Astrocyte (in vitro differentiated cells and primary cell): ENCODE measurements around the gene EZH1. TPM values are rescaled to one million over a fixed set of nuclear protein-coding genes. Genes with fewer than 3 reads are reported as not detected.

ENCODE experiments used
- DNase-seq: peaks from one replicate; pipeline ENCODE4 v3.0.0-alpha.2; 2010; ENCODE audit warnings: low read depth
- FAIRE-seq: peaks from 2 replicates; lab custom pipeline; 2011; peaks lifted over from hg19 to GRCh38; lab: Jason Lieb, UNC
- H2AFZ ChIP-seq: 2 replicates; pipeline ENCODE4 v1.6.0; 2012; ENCODE audit warnings: low read depth, low read length, inconsistent platforms
- H3K27ac ChIP-seq: 2 replicates; pipeline ENCODE4 v1.5.1; 2011; ENCODE audit warnings: low read depth, low read length, inconsistent platforms
- H3K27me3 ChIP-seq: 2 replicates; pipeline ENCODE4 v1.6.0; 2011; ENCODE audit warnings: low read length, inconsistent platforms; ENCODE audit not compliant: insufficient read depth
- H3K36me3 ChIP-seq: 2 replicates; pipeline ENCODE4 v1.5.1; 2011; ENCODE audit warnings: low read length, inconsistent platforms; ENCODE audit not compliant: insufficient read depth
- H3K4me1 ChIP-seq: 2 replicates; pipeline ENCODE4 v1.5.1; 2011; ENCODE audit warnings: low read length, inconsistent platforms; ENCODE audit not compliant: insufficient read depth
- H3K4me2 ChIP-seq: 2 replicates; pipeline ENCODE4 v1.6.0; 2012; ENCODE audit warnings: low read length, inconsistent platforms
- H3K4me3 ChIP-seq: 2 replicates; pipeline ENCODE4 v1.5.1; 2011; ENCODE audit warnings: low read depth, mild to moderate bottlenecking, low read length, inconsistent platforms; ENCODE audit not compliant: insufficient read depth
- H3K79me2 ChIP-seq: 2 replicates; pipeline ENCODE4 v1.6.0; 2012; ENCODE audit warnings: mild to moderate bottlenecking, low read length, inconsistent platforms; ENCODE audit not compliant: insufficient read depth
- H3K9ac ChIP-seq: 2 replicates; pipeline ENCODE4 v1.6.0; 2012; ENCODE audit warnings: mild to moderate bottlenecking, low read length, inconsistent platforms
- H3K9me3 ChIP-seq: 2 replicates; pipeline ENCODE4 v1.5.1; 2012; ENCODE audit warnings: low read depth, mild to moderate bottlenecking, low read length, inconsistent platforms; ENCODE audit not compliant: insufficient read depth
- H4K20me1 ChIP-seq: 2 replicates; pipeline ENCODE4 v1.6.0; 2012; ENCODE audit warnings: low read length, inconsistent platforms; ENCODE audit not compliant: insufficient read depth
- H3K27ac Mint-ChIP-seq: one replicate; pipeline ENCODE4 v1.8.0; 2021; ENCODE audit warnings: mild to moderate bottlenecking, mixed read lengths; ENCODE audit not compliant: unreplicated experiment
- H3K27me3 Mint-ChIP-seq: one replicate; pipeline ENCODE4 v1.8.0; 2021; ENCODE audit warnings: low read depth, mixed read lengths; ENCODE audit not compliant: unreplicated experiment
- H3K36me3 Mint-ChIP-seq: one replicate; pipeline ENCODE4 v1.8.0; 2021; ENCODE audit warnings: low read depth, mixed read lengths; ENCODE audit not compliant: unreplicated experiment
- H3K4me1 Mint-ChIP-seq: one replicate; pipeline ENCODE4 v1.8.0; 2021; ENCODE audit warnings: low read depth, mixed read lengths; ENCODE audit not compliant: unreplicated experiment
- H3K4me3 Mint-ChIP-seq: one replicate; pipeline ENCODE4 v1.8.0; 2021; ENCODE audit warnings: mild to moderate bottlenecking, moderate library complexity, mixed read lengths; ENCODE audit not compliant: unreplicated experiment
- H3K9me3 Mint-ChIP-seq: one replicate; pipeline ENCODE4 v1.8.0; 2021; ENCODE audit warnings: mild to moderate bottlenecking, mixed read lengths; ENCODE audit not compliant: unreplicated experiment
- EZH2 ChIP-seq: IDR thresholded peaks from 2 replicates; pipeline ENCODE4 v1.6.1; 2012; ENCODE audit warnings: mild to moderate bottlenecking, low read length, inconsistent platforms; ENCODE audit not compliant: insufficient read depth
- total RNA-seq: library from RNA; stranded (reverse); gene quantifications from 2 replicates; pipeline ENCODE4 v1.2.1, GENCODE V29; 2021
- TF ChIP-seq, protein P1 (sequence below): IDR thresholded peaks from 2 replicates; pipeline ENCODE4 v1.5.1; 2011; ENCODE audit warnings: low read depth, mild to moderate bottlenecking, inconsistent platforms, low read length, moderate library complexity; ENCODE audit not compliant: insufficient read depth

EZH1 gene
- total RNA-seq, 1 donor from 2014 or later = 15.2 TPM

DNA sequence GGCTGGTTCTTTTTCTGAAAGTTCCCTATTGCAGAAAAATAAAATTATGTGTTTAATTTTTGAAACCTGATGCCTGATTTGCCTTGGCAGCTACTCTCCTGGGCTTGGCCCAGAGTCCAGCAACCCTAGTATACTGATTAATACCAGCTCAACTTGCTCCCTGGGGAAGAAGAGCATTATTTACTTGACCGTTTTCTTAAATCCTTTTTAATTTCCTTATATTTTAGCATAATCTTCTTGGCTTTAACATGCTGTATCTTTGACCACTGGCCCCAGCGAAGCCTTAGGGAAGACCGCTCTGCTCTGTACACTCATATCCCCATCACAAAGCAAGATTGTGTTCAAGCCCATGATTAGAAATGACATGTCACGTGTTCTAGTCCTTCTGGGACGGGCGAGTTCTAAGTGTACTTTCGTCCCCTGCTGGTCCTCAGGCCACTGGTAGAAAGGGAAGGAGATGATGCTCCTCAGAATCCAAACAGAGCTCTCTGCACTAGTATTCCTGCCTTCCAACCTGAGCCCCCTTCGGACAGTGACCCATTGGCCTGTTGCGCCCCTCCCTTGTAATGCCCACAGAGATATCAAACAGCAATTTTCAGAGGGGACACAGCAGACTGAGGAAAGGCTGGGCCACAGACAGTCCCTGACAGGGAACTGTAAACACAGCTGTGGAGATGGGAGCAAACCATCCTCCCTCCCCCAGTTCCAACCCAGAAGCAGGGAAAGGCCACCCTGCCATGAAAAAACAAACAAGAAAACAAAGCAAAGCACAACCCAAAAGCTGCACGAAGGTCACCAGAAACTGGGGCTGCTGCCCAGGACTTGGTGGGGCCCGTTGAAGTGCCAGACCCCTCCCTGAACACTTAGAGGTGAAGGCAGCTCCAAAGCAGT is 4.3 kb upstream of the EZH1 start:
- Histone ChIP-seq H3K27ac (no peak overlapping the region), H3K79me2 (peaks cover 3% of the 10 kb centered on the region), H4K20me1 (no peaks in the 10 kb centered on the region), H3K4me3 (no peak overlapping the region), H3K9me3 (peaks cover 3% of the 10 kb centered on the region), H3K9ac (no peak overlapping the region), H3K4me1 (peaks cover 6% of the 10 kb centered on the region), H2AFZ (no peak overlapping the region), H3K4me2 (no peak overlapping the region), H3K27me3 (peaks cover 7% of the 10 kb centered on the region), H3K36me3 (no peaks in the 10 kb centered on the region)
- peaks cover 11% of the 10 kb centered on the region for H3K27me3 Mint-ChIP-seq
- peaks cover 1% of the 10 kb centered on the region for H3K4me1 Mint-ChIP-seq
- no peak for TF ChIP-seq EZH2
- TF ChIP-seq, protein P1, sequence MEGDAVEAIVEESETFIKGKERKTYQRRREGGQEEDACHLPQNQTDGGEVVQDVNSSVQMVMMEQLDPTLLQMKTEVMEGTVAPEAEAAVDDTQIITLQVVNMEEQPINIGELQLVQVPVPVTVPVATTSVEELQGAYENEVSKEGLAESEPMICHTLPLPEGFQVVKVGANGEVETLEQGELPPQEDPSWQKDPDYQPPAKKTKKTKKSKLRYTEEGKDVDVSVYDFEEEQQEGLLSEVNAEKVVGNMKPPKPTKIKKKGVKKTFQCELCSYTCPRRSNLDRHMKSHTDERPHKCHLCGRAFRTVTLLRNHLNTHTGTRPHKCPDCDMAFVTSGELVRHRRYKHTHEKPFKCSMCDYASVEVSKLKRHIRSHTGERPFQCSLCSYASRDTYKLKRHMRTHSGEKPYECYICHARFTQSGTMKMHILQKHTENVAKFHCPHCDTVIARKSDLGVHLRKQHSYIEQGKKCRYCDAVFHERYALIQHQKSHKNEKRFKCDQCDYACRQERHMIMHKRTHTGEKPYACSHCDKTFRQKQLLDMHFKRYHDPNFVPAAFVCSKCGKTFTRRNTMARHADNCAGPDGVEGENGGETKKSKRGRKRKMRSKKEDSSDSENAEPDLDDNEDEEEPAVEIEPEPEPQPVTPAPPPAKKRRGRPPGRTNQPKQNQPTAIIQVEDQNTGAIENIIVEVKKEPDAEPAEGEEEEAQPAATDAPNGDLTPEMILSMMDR = no peak
- H3K36me3 Mint-ChIP-seq = no peaks in the 10 kb centered on the region
- H3K9me3 Mint-ChIP-seq = no peaks in the 10 kb centered on the region
- DNase-seq (no peak), FAIRE-seq (no peak)
- peak overlapping the region; percentile 55 for H3K4me3 Mint-ChIP-seq
- H3K27ac Mint-ChIP-seq = no peak overlapping the region

DNA sequence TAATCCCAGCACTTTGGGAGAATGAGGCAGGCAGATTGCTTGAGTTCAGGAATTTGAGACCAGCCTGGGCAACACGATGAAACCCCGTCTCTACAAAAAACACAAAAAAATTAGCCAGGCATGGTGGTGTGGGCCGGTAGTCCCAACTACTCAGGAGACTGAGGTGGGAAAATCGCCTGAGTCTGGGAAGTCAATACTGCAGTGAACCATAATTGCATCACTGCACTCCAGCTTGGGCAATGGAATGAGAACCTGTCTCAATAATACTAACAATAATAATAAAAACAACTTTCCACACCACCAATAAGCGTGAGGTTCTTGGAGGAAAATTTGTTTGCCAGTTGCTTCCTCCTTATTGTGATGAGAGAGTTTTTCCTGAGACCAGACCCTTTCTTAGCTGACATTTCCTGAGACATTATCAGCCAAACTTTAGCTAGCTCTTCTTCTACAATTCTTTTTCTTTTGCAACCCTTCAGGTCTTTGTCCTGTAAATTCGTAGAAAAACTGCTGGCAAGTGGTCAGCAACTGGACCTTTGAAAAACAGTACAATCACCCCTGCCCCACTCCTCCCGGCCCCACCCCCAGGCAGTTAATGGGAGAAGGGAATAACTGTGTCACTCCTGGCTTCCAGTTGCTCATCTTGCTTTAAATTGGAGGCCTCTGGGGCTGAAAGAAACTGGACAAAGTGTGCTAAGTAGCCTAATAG is 3.5 kb upstream of the EZH1 start:
- peaks cover 10% of the 10 kb centered on the region for H3K4me1 ChIP-seq
- no peak overlapping the region for H3K4me2 ChIP-seq
- peaks cover 5% of the 10 kb centered on the region for H3K4me1 Mint-ChIP-seq
- H3K27me3 ChIP-seq = peaks cover 7% of the 10 kb centered on the region
- H4K20me1 ChIP-seq = no peaks in the 10 kb centered on the region
- no peak for TF ChIP-seq EZH2
- TF ChIP-seq, protein P1 = no peak
- no peak for FAIRE-seq
- no peak overlapping the region for H3K4me3 Mint-ChIP-seq
- no peaks in the 10 kb centered on the region for H3K36me3 ChIP-seq
- no peaks in the 10 kb centered on the region for H3K36me3 Mint-ChIP-seq
- no peak for DNase-seq
- H3K9me3 Mint-ChIP-seq = no peaks in the 10 kb centered on the region
- no peak overlapping the region for H3K27ac Mint-ChIP-seq
- H3K4me3 ChIP-seq = no peak overlapping the region
- no peak overlapping the region for H3K27ac ChIP-seq
- peaks cover 10% of the 10 kb centered on the region for H3K79me2 ChIP-seq
- H3K27me3 Mint-ChIP-seq = peaks cover 11% of the 10 kb centered on the region
- H3K9ac ChIP-seq = no peak overlapping the region
- no peak overlapping the region for H2AFZ ChIP-seq
- peaks cover 3% of the 10 kb centered on the region for H3K9me3 ChIP-seq
